ENCODE measurements around the gene MINDY4. TPM values are rescaled to one million over a fixed set of nuclear protein-coding genes. Genes with fewer than 3 reads are reported as not detected.

The MINDY4 gene
- total and polyA plus RNA-seq, 10 of the 15 experiments (the other 5 are each of a cell fraction or from before 2014, with no cell fraction given) = 0.10 to 0.90 (median 0.40) TPM

- ChIA-PET SMC1A (ENCODE audit: uncharacterized antibody, unreplicated experiment) (no interaction called here), RAD21 (ENCODE audit: unreplicated experiment) (no interaction called here), CTCF (interaction anchor here (1.0 kb wide), 1 partner anchor 210 kb away, joined by 4 read pairs; no protein-coding TSS in a partner anchor), POLR2A (no interaction called here)
- Histone ChIP-seq H3K79me2 (ENCODE audit: control insufficient read depth, insufficient read depth, low read length) (no peaks in the 10 kb centered on the region), H2AFZ (ENCODE audit: control insufficient read depth, low read depth, low read length) (no peak overlapping the region), H3K4me2 (ENCODE audit: control insufficient read depth, insufficient read depth) (no peak overlapping the region), H3K36me3 (ENCODE audit: control insufficient read depth in 2 of 2, insufficient read depth in 2 of 2, low read length in 1 of 2) (no peaks in the 10 kb centered on the region), H3K9me3 (replicated peaks; ENCODE audit: control insufficient read depth, insufficient read depth, low read length) (no peaks in the 10 kb centered on the region), H3K9ac (ENCODE audit: control insufficient read depth, insufficient read depth, low read length) (no peak overlapping the region), H3K27me3 (replicated peaks in 1 of 2; ENCODE audit: control insufficient read depth in 2 of 2, insufficient read depth in 2 of 2, low read length in 1 of 2) (no peaks in the 10 kb centered on the region), H3K4me1 (ENCODE audit: control insufficient read depth, insufficient read depth, low read length) (no peaks in the 10 kb centered on the region), H3K27ac (ENCODE audit: control insufficient read depth, insufficient read depth) (no peak overlapping the region), H4K20me1 (ENCODE audit: control insufficient read depth, insufficient read depth) (no peaks in the 10 kb centered on the region), H3K4me3 (no peak overlapping the region)
- FAIRE-seq (no peak), DNase-seq (ENCODE audit: low read depth, low spot score) (no peak), ATAC-seq (no peak)
- WGBS (ENCODE audit: insufficient coverage, insufficient replicate concordance, low lambda C conversion rate, missing lambda C conversion rate) = 40% methylated on average over 17 of the region's 17 CpGs
- TF ChIP-seq TCF3 (IDR thresholded peaks at IDR 0.05; ENCODE audit: borderline replicate concordance, insufficient read depth, low read depth, low read length) (0 out of 2 replicates have a peak, but pooled peaks have one; percentile 40), CEBPZ (IDR thresholded peaks at IDR 0.05; ENCODE audit: low read depth, low read length) (no peak), IKZF1 (conservative IDR thresholded peaks at IDR 0.05) (no peak), PBX3 (IDR thresholded peaks at IDR 0.05; ENCODE audit: insufficient replicate concordance, low read depth, low read length) (peak; percentile 23), BCL3 (IDR thresholded peaks at IDR 0.05; ENCODE audit: borderline replicate concordance, insufficient read depth, low read depth, low read length, poor library complexity, severe bottlenecking) (peak; percentile 88), ZNF207 (IDR thresholded peaks at IDR 0.05; ENCODE audit: borderline replicate concordance) (no peak)
- intact Hi-C loops (cut with micrococcal nuclease; ENCODE audit: unreplicated experiment) = no loop called here
- in situ Hi-C loops (cut with MboI) = no loop called here
- no TSS peak for BruUV-seq (replicated peaks)
These were observed 142.0 kb downstream of the MINDY4 start for GRCh38 chr7:30912986-30913811.
